ENCODE results near the gene ODAD3. TPM values are rescaled to one million over a fixed set of nuclear protein-coding genes. Genes with fewer than 3 reads are reported as not detected.

The ODAD3 gene
- total RNA-seq, 1 experiment from 2014 or later, result 0.52 TPM

GRCh38 chr19:11401808-11402543 is 32.9 kb downstream of the ODAD3 start:
- Histone ChIP-seq H3K4me1 (ENCODE audit: control insufficient read depth in 1 of 2, insufficient read depth in 2 of 2, low read length in 2 of 2) (no peaks in the 10 kb centered on the region), H3K27me3 (ENCODE audit: insufficient read depth, low read length) (no peaks in the 10 kb centered on the region), H3K27ac (ENCODE audit: low read depth, low read length) (no peak overlapping the region), H3K79me2 (ENCODE audit: insufficient read depth, low read length) (no peaks in the 10 kb centered on the region), H4K20me1 (ENCODE audit: insufficient read depth) (no peaks in the 10 kb centered on the region), H3K4me2 (ENCODE audit: low read length) (no peak overlapping the region), H3K36me3 (ENCODE audit: control insufficient read depth in 1 of 2, insufficient read depth in 2 of 2, low read length in 2 of 2) (peaks cover 24 to 26% of the 10 kb centered on the region in 2 experiments; a peak in 3 of 4 replicates), H3K9me3 (ENCODE audit: control insufficient read depth in 1 of 2, insufficient read depth in 1 of 2, low read depth in 1 of 2, low read length in 2 of 2) (no peaks in the 10 kb centered on the region), H3K9me2 (ENCODE audit: insufficient read depth) (no peaks in the 10 kb centered on the region), H3K9ac (ENCODE audit: low read length) (no peak overlapping the region), H2AFZ (ENCODE audit: low read depth, low read length, poor library complexity, severe bottlenecking) (no peak overlapping the region), H3K4me3 (replicated peaks in 1 of 2; ENCODE audit: low read depth in 1 of 2, low read length in 2 of 2) (no peak overlapping the region)
- RAD21 ChIA-PET (ENCODE audit: low non-redundant PET in 1 of 2, low total read pairs in 2 of 2, uncharacterized antibody in 2 of 2, unreplicated experiment in 2 of 2), result no interaction called here
- no TSS peak for BruUV-seq (replicated peaks)
- POLR2A ChIA-PET, result no interaction called here
- intact Hi-C loops (cut with micrococcal nuclease), result no loop called here
- CTCF ChIA-PET, result interaction anchor here (1.9 kb wide), 1 partner anchor 20 kb away, joined by 4 read pairs; no protein-coding TSS in a partner anchor
- DNase-seq (ENCODE audit: low read depth, low spot score), result no peak
- ATAC-seq, result no peak
- no peak for TF ChIP-seq YY1 (IDR thresholded peaks at IDR 0.05; ENCODE audit: extremely low read depth, insufficient replicate concordance, low read depth, low read length)
- TF ChIP-seq CBX3 (IDR thresholded peaks at IDR 0.05; ENCODE audit: low read depth), result no peak
- no peak for TF ChIP-seq CEBPB (IDR thresholded peaks at IDR 0.05; ENCODE audit: low read depth)
- TF ChIP-seq ZNF274 (IDR thresholded peaks at IDR 0.05; ENCODE audit: low read depth, low read length), result no peak
- no peak for TF ChIP-seq JUND (IDR thresholded peaks at IDR 0.05)
- no peak for TF ChIP-seq EZH2phosphoT487 (IDR thresholded peaks at IDR 0.05; ENCODE audit: borderline replicate concordance)
- TF ChIP-seq ZBTB33 (IDR thresholded peaks at IDR 0.05; ENCODE audit: extremely low read depth, insufficient replicate concordance, low read length), result no peak
- no peak for TF ChIP-seq TCF7L2 (IDR thresholded peaks at IDR 0.05; ENCODE audit: borderline replicate concordance, extremely low read depth, insufficient read depth, insufficient read length)
- TF ChIP-seq ATF3 (IDR thresholded peaks at IDR 0.05), result no peak
- no peak for TF ChIP-seq ELF1 (IDR thresholded peaks at IDR 0.05; ENCODE audit: borderline replicate concordance, low read depth)
- no peak for TF ChIP-seq EGR1 (IDR thresholded peaks at IDR 0.05; ENCODE audit: low read depth)
- no peak for TF ChIP-seq RAD21 (IDR thresholded peaks at IDR 0.05; ENCODE audit: low read depth)
- no peak for TF ChIP-seq MAX (IDR thresholded peaks at IDR 0.05)
- no peak for TF ChIP-seq REST (IDR thresholded peaks at IDR 0.05; ENCODE audit: low read depth)
- TF ChIP-seq POLR2AphosphoS5 (IDR thresholded peaks at IDR 0.05; ENCODE audit: low read depth, low read length), result no peak
- no peak for TF ChIP-seq SP1 (IDR thresholded peaks at IDR 0.05; ENCODE audit: low read depth)
- no peak for TF ChIP-seq FOSL1 (IDR thresholded peaks at IDR 0.05; ENCODE audit: low read depth)
- TF ChIP-seq ZFX (IDR thresholded peaks at IDR 0.05), result no peak
- TF ChIP-seq SIN3A (IDR thresholded peaks at IDR 0.05; ENCODE audit: low read depth), result no peak
